Mesendoderm (in vitro differentiated cells): Measurements from ENCODE around the gene NEK5.

Experiments
- DNase-seq: peaks from one replicate; pipeline ENCODE4 v3.0.0; 2013
- H2AK5ac ChIP-seq: 2 replicates; pipeline ENCODE4 v1.6.1; 2013; ENCODE audit warnings: low read length, inconsistent platforms
- H2BK120ac ChIP-seq: 2 replicates; pipeline ENCODE4 v1.6.1; 2013; ENCODE audit warnings: low read depth, mild to moderate bottlenecking, low read length, moderate library complexity, mixed read lengths
- H2BK15ac ChIP-seq: replicated peaks from 2 replicates; pipeline ENCODE4 v1.6.1; 2013; ENCODE audit warnings: low read depth, mild to moderate bottlenecking, moderate library complexity
- H2BK5ac ChIP-seq: 2 replicates; pipeline ENCODE4 v1.6.1; 2013; ENCODE audit warnings: low read length, inconsistent platforms
- H3K18ac ChIP-seq: 2 replicates; pipeline ENCODE4 v1.6.1; 2013; ENCODE audit warnings: mild to moderate bottlenecking, low read length, mixed read lengths
- H3K23ac ChIP-seq: one replicate; pipeline ENCODE4 v1.6.1; 2013; ENCODE audit warnings: low read length
- H3K27ac ChIP-seq: 2 replicates; pipeline ENCODE4 v1.5.1; 2013; ENCODE audit warnings: low read depth, mild to moderate bottlenecking, inconsistent platforms, low read length, moderate library complexity
- H3K27me3 ChIP-seq: 2 replicates; pipeline ENCODE4 v1.6.1; 2013; ENCODE audit warnings: low read length, control low read depth, mild to moderate bottlenecking, inconsistent platforms; ENCODE audit not compliant: insufficient read depth, poor library complexity
- H3K36me3 ChIP-seq: 2 replicates; pipeline ENCODE4 v1.6.1; 2013; ENCODE audit warnings: low read length, inconsistent platforms; ENCODE audit not compliant: control insufficient read depth, insufficient read depth
- H3K4ac ChIP-seq: one replicate; pipeline ENCODE4 v1.6.1; 2013; ENCODE audit warnings: low read depth, mild to moderate bottlenecking, low read length, moderate library complexity
- H3K4me1 ChIP-seq: 2 replicates; pipeline ENCODE4 v1.6.1; 2013; ENCODE audit warnings: low read depth, low read length, inconsistent platforms; ENCODE audit not compliant: control insufficient read depth
- H3K4me2 ChIP-seq: 2 replicates; pipeline ENCODE4 v1.6.1; 2013; ENCODE audit warnings: low read length
- H3K4me3 ChIP-seq: 2 replicates; pipeline ENCODE4 v1.5.1; 2013; ENCODE audit warnings: mild to moderate bottlenecking, low read length
- H3K56ac ChIP-seq: one replicate; pipeline ENCODE4 v1.6.1; 2013; ENCODE audit warnings: low read length
- H3K79me1 ChIP-seq: 2 replicates; pipeline ENCODE4 v1.6.1; 2013; ENCODE audit warnings: low read length, inconsistent platforms
- H3K79me2 ChIP-seq: 2 replicates; pipeline ENCODE4 v1.6.1; 2013; ENCODE audit warnings: mild to moderate bottlenecking, low read length; ENCODE audit not compliant: control insufficient read depth, insufficient read depth
- H3K9ac ChIP-seq: 2 replicates; pipeline ENCODE4 v1.6.1; 2013; ENCODE audit warnings: low read length, inconsistent platforms
- H4K5ac ChIP-seq: one replicate; pipeline ENCODE4 v1.6.1; 2013; ENCODE audit warnings: low read length
- H4K8ac ChIP-seq: one replicate; pipeline ENCODE4 v1.6.1; 2013; ENCODE audit warnings: low read depth, mild to moderate bottlenecking, control low read depth, low read length, moderate library complexity
- WGBS: extraction: QIAGEN DNeasy Blood & Tissue Kit; methylation state at CpG from one replicate; pipeline ENCODE4 v1.1.7; 2013; ENCODE audit warnings: low lambda C conversion rate, missing lambda C conversion rate; ENCODE audit not compliant: insufficient coverage; ENCODE audit errors: extremely low coverage; 5-methylcytosine and 5-hydroxymethylcytosine counted together

The NEK5 gene

DNA sequence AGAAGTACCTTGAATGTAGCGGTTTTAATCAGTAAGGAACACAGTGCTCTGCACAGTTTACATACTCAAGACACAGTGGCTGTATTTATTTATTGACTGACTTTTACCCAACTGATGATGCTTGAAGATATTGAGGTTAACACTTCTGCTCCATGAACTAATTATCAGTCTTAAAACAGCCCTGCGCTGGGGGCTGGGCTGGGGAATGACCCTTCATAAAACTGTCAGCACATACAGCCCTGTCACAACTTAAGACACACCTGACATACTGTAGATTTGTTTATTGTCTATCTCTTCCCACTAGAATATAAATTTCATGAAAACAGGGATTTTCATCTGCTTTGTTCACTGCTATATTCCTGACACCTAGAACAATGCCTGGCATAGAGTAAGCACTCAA lies 10.8 kb downstream of the NEK5 start:
- Histone ChIP-seq H3K9ac (no peak overlapping the region), H3K27ac (no peak overlapping the region), H3K18ac (no peak overlapping the region), H3K79me2 (no peaks in the 10 kb centered on the region), H3K79me1 (no peaks in the 10 kb centered on the region), H3K4me2 (no peak overlapping the region), H2BK15ac (no peak overlapping the region), H3K4me3 (no peak overlapping the region), H2BK120ac (no peak overlapping the region), H3K23ac (no peak overlapping the region), H3K56ac (no peak overlapping the region), H4K5ac (no peak overlapping the region), H4K8ac (no peak overlapping the region), H3K27me3 (no peaks in the 10 kb centered on the region), H2BK5ac (no peak overlapping the region), H3K4ac (no peak overlapping the region), H3K36me3 (no peaks in the 10 kb centered on the region), H3K4me1 (no peaks in the 10 kb centered on the region), H2AK5ac (no peak overlapping the region)
- DNase-seq = no peak
- WGBS = no CpG with 5 or more reads among the region's 2 CpGs

DNA sequence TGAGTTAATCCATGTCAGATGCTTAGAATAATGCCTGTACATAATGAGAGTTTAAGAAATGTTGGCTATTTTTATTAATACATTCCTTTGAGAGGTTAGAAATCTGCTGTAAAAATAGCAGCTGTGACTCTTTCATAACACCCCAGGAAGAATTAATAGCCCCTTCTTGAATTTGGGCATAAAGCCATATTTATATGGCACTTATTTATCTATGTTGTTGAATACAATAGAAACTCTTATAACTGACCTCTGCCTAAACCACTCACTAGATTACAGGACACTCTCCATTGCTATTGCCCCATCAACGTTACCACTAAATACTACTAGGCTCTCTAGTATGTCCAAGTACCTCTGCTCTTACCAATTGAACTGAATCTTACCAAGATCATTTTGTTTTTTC lies 16.3 kb downstream of the NEK5 start:
- no peak for DNase-seq
- H3K36me3 ChIP-seq = no peaks in the 10 kb centered on the region
- H2AK5ac ChIP-seq = no peak overlapping the region
- H3K79me1 ChIP-seq = no peaks in the 10 kb centered on the region
- no peak overlapping the region for H3K9ac ChIP-seq
- no CpG with 5 or more reads among the region's 1 CpG for WGBS
- no peak overlapping the region for H3K18ac ChIP-seq
- H3K4ac ChIP-seq = no peak overlapping the region
- no peak overlapping the region for H3K56ac ChIP-seq
- no peak overlapping the region for H3K4me2 ChIP-seq
- H3K23ac ChIP-seq = no peak overlapping the region
- H3K27me3 ChIP-seq = no peaks in the 10 kb centered on the region
- H2BK15ac ChIP-seq = no peak overlapping the region
- H2BK5ac ChIP-seq = no peak overlapping the region
- no peak overlapping the region for H4K8ac ChIP-seq
- no peaks in the 10 kb centered on the region for H3K4me1 ChIP-seq
- no peak overlapping the region for H2BK120ac ChIP-seq
- no peaks in the 10 kb centered on the region for H3K79me2 ChIP-seq
- H3K4me3 ChIP-seq = no peak overlapping the region
- H4K5ac ChIP-seq = no peak overlapping the region
- H3K27ac ChIP-seq = no peak overlapping the region

DNA sequence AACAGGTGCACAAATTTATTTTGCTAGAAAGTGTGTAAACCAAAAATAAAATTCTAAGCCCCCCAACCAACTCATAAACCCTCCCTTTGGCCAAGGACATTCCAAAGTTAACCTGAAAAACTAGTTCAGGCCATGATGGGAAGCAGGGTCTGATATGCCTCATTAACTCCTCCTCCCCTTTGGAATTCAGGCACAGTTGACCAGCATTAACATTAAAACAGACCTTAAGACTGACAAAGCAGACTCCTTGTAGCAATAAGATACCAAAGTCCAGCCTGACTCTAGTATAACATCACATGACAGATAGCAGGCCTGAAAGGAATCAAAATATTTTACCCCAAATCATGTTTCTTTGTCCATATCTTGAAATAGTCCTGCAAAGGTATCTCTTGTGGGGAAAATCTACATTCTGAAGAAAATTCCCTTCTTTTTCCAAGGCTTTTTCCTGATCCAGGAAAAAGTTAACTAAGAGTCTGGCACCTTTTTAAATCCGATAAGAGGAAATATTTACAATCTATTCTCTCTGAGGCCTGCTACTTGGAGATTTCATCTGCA lies 19.7 kb downstream of the NEK5 start:
- Histone ChIP-seq H3K79me1 (no peaks in the 10 kb centered on the region), H3K18ac (no peak overlapping the region), H3K27me3 (no peaks in the 10 kb centered on the region), H3K23ac (no peak overlapping the region), H3K4me1 (no peaks in the 10 kb centered on the region), H2BK5ac (no peak overlapping the region), H4K8ac (no peak overlapping the region), H2BK120ac (no peak overlapping the region), H3K79me2 (no peaks in the 10 kb centered on the region), H3K27ac (no peak overlapping the region), H2AK5ac (no peak overlapping the region), H3K4ac (no peak overlapping the region), H3K4me2 (no peak overlapping the region), H3K56ac (no peak overlapping the region), H2BK15ac (no peak overlapping the region), H4K5ac (no peak overlapping the region), H3K36me3 (no peaks in the 10 kb centered on the region), H3K9ac (no peak overlapping the region), H3K4me3 (no peak overlapping the region)
- WGBS = no CpG with 5 or more reads among the region's 1 CpG
- peak; percentile 45 for DNase-seq

DNA sequence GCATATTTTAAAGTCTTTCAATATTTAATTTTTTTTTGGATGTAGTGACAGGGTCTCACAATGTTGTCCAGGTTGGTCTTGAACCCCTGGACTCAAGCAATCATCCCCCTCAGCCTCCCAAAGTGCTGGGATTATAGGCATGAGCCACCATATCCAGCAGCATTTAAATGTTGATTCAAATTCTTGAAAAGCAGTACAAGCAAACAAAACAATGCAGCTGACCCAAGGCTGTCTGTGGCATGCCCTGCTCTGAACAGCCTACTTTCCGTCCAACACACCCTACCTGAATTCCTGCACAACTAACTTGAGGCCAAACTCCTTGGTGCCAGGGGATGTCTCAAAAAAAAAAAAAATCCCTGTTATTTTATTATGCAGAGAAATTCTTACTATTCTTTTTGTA lies 23.0 kb downstream of the NEK5 start:
- Histone ChIP-seq H4K5ac (no peak overlapping the region), H3K79me2 (no peaks in the 10 kb centered on the region), H3K79me1 (no peaks in the 10 kb centered on the region), H2BK120ac (no peak overlapping the region), H2AK5ac (no peak overlapping the region), H3K9ac (no peak overlapping the region), H3K4me2 (no peak overlapping the region), H3K4ac (no peak overlapping the region), H3K18ac (no peak overlapping the region), H2BK5ac (no peak overlapping the region), H3K27me3 (no peaks in the 10 kb centered on the region), H3K36me3 (no peaks in the 10 kb centered on the region), H3K56ac (no peak overlapping the region), H3K23ac (no peak overlapping the region), H4K8ac (no peak overlapping the region), H2BK15ac (no peak overlapping the region), H3K4me3 (no peak overlapping the region), H3K27ac (no peak overlapping the region), H3K4me1 (no peaks in the 10 kb centered on the region)
- WGBS = no CpG with 5 or more reads among the region's 1 CpG
- no peak for DNase-seq

DNA sequence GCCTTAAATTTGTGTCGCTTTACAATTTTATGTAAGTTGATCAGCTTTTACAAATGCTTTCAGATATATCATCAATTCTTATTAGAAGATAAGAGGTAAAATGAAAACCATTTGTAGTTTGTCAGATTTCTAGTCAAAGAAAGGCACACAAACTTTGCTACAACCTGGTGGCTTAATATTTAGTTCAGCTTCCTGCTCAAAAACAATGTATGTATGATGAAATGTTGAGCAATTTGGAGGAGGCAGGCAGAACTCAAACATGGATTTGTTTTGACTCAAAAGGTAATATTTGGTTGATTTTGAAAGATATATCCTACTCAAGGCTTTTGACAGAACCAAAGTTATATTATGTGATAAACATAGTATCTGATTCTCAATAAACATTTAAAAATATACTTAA lies 24.2 kb downstream of the NEK5 start:
- Histone ChIP-seq H3K18ac (no peak overlapping the region), H3K4me2 (no peak overlapping the region), H2BK120ac (no peak overlapping the region), H3K9ac (no peak overlapping the region), H2BK5ac (no peak overlapping the region), H3K27me3 (no peaks in the 10 kb centered on the region), H3K27ac (no peak overlapping the region), H3K56ac (no peak overlapping the region), H3K4me3 (no peak overlapping the region), H3K36me3 (no peaks in the 10 kb centered on the region), H3K4ac (no peak overlapping the region), H3K4me1 (no peaks in the 10 kb centered on the region), H3K79me2 (no peaks in the 10 kb centered on the region), H4K5ac (no peak overlapping the region), H2AK5ac (no peak overlapping the region), H4K8ac (no peak overlapping the region), H3K79me1 (no peaks in the 10 kb centered on the region), H2BK15ac (no peak overlapping the region), H3K23ac (no peak overlapping the region)
- WGBS = no CpG with 5 or more reads among the region's 1 CpG
- DNase-seq = no peak

DNA sequence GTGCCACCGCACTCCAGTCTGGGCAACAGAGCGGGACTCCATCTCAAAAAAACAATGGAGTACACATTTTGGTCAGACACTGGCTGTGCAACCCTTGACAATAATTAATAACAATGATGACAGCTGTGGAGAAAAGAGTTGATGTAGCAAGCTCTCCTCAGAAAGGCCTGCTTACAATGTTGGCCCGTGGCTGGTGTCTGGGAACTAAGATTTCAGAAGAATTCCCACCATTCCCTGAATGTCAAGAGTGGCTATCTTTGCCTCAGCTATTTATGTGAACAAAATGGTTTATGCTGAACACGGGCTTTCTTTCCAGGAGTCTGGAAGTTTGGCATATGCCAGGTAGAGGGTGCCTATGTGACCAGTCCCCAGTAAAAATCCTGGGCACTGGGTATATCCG lies 25.5 kb downstream of the NEK5 start:
- Histone ChIP-seq H3K36me3 (no peaks in the 10 kb centered on the region), H4K5ac (no peak overlapping the region), H3K4me1 (no peaks in the 10 kb centered on the region), H3K18ac (no peak overlapping the region), H2BK5ac (no peak overlapping the region), H3K27me3 (no peaks in the 10 kb centered on the region), H2BK15ac (no peak overlapping the region), H2AK5ac (no peak overlapping the region), H3K79me1 (no peaks in the 10 kb centered on the region), H3K4me2 (no peak overlapping the region), H2BK120ac (no peak overlapping the region), H3K4me3 (no peak overlapping the region), H3K4ac (no peak overlapping the region), H3K23ac (no peak overlapping the region), H3K27ac (no peak overlapping the region), H3K79me2 (no peaks in the 10 kb centered on the region), H3K56ac (no peak overlapping the region), H3K9ac (no peak overlapping the region), H4K8ac (no peak overlapping the region)
- no CpG with 5 or more reads among the region's 5 CpGs for WGBS
- no peak for DNase-seq
